HuH-7 (cell line): ENCODE results near the gene GCK.

Source experiments
- DNase-seq: peaks from one replicate; pipeline ENCODE4 v3.0.0; 2011; ENCODE audit warnings: low spot score

GCK gene

DNA sequence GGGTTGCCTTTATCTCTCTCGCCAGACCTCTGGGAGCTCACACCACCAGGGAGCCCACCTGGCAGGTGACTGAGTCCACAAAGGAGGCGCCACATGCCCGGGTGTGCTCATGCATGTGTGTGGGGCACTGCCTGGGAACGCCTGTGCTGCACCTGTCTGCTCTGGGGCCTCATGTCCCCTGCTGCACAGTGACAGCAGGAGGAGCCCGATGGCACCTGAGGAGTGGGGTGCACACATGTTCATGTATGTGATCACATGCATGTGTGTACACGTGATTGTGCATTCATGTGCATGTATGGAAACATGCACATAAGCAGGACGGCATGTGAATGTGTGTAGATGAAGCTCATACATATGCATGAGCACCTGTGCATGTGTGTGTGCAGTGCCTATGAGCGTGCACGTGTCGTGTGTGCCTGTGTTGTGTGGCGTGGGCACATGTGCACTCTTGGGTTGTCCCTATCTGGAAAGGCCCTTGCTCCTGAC, 33.6 kb upstream of the GCK start:
- no peak for DNase-seq

DNA sequence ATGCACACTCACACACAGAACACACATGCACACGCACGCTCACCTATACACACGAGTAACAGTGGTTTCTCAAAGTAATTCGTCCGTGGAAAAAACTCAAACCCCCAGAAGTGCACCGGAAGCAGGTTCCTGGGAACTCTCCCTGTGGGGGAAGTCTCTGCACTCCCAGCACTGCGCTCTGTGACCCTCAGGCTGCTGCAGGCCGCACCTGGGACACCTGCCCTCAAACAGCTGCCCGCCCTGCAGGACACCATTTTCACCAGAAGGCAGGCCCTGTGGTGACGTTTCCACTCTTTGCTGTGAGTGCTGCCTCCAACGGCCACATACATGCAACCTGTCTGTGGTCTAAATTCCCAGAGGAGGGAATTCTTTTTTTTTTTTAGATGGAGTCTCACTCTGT, 32.8 kb upstream of the GCK start:
- DNase-seq: no peak

DNA sequence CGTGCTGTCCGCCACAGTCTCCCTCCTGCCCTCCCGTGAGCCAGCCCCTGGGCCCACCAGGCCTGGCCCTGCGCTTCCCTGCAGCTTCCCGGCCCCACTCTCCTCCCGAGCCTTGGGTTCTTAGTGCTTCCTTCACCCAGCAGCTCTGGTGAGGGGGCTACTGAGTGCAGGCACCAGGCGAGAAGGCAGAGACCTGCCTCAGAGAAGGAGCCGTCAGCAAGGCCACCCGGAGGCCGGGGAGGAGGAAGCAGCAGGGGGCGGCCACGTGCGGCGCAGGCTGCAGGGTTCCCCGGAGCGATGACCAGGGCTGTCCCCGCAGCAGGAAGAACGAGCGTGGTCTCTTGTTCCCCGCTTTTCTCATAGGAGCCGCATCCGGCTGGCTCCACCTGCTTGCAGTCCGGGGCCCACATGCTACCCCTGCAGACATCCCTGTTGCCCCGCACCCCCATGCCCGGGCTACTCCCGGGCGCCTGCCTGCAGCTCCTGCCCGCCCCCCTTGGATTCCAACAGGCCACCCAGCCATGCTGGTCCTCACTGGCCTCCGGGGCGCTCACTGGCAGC, 32.1 kb upstream of the GCK start:
- peak; percentile 69 for DNase-seq

DNA sequence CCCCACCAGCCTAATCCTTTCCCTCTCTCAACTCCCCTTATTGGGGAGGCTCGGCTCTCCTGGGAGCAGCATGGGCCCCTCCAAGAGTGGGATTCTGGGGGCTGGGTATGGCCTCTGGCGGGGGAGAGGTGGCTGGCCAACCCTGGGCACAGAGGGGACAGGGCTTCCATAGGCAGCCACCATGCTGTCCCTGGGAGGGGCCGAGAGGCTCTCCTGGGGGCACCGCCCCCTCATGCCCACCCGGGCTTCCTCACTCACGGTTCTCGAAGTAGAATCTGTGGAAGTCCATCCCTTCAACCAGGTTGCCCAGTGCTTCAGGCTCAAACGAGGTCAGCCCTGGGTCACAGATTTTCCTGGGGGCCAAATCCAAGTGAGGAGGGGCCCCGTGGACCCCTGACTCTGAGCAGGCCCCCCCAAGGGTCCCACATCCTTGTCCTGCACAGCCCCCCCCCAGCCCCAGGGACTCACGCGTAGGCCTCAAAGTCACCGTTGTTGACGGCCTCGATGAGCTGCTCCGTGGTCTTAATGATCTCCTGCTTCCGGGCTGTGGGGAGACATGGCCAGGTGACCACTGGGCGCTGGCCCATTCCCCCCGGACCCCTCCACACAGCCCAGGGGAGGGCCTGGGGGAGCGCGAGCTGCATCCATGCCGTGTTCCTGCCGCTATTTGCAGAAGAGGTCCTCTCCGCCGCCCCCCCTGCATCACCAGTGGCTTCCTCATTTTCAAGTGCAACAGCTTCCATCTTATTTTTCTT, 31.3 kb upstream of the GCK start:
- no peak for DNase-seq

DNA sequence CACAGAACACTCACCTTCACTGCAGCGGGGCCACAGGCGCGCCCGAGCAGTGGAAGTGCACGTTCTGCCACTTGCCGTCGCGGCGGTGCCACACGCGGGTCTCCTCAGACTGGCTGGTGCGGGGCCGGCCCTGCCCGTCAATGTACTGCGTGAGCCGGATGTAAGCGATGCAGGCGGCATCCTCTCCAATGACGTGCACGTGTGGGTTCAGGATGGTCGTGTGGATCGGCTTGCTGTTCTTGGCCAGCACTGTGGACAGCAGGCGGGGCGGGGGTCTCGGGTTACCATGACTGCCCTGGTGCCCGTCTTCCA, 30.8 kb upstream of the GCK start:
- DNase-seq: no peak

DNA sequence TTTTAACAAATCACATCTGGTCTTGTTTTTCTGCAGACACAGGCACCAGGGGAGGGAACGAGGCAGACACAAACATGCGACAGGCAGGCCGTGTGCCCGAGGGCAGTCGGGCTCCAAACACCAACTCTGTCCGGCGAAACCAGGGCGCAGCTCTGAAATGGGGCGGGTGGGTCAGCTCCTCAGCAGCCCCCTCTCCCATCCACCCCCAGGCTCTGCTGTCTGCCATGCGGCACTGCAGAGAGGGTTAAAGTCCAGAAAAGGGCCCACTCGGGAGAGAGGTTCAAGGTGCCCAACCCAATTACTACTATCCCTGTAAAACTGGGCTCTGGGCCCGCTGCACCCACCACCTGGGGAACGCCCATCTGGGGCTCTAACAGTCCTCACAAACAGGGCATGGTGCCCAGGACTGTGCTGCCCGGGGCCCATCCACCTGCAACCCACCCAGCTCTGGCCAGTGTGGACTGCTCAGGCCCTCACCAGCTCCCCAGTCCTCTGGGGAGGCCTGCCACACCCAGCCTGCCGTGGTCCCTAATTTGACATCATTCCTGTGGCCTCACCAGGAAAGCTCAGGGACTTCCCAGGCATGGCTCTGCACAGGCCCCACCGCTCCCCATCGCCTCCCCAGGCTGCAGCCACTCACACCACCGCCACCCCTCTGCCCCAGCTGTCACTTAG, 30.3 kb upstream of the GCK start:
- DNase-seq: no peak

DNA sequence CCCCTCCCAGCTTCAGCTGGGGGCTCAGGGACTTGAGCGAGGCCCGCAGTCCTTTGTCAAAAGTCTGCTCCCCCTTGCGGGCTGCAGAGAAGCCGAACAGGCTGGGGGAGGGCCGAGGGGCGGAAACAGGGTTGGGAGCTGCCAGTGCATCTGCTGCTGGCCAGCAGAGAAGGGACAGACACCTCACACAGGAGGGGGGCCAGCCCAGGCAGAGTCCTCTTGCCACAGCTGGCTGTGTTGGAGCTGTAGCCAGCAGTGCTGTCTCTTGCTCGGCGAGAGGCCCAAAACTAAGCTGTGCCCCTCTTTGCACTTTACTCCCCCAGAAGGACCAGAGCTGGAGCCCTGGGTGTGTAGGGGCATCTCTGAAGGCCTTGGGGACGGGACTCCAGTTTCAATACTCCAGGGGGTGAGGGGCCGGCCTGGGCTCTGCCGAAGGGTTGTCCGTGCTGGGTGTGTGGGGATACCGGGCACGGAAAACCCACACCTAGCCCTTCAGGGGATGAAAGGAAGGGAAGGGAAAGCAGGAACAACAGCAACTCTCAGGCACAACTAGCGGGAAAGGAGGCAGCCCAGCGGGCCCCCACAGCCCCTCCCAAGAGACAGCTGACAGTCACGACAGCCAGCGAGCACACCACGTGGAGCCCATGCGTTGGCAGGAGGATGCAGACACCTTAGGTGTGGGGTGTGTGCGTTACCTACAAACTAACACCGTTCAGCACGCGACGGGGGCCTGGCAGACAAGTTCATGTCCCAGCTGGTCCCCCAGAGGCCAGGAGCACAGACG, 29.4 kb upstream of the GCK start:
- DNase-seq: no peak

DNA sequence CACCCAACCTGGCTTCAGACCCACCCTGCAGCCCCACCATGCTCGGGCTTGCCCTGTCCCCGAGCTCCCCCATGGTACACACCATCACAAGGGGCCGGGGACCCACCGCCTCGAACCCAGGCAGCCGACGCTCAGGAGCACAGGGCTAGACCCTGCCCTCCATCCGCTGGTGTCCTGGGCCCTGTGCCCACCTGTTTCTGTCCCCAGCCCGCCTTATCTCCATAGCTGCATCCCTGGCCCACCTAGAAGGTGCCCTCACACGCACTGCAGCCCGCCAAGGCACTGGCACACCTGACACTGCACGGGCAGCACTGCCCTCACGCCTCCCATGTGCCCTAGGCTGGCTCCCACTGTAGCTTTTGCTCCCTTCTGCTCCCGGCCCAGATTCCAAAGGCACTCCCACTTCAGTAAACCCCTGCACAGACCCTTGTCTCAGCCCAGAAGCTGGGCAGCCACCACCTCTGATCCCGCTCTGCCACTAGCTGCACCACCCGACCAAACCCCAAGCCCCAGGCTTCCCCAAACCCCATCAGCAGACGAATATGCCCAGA, 28.7 kb upstream of the GCK start:
- no peak for DNase-seq

DNA sequence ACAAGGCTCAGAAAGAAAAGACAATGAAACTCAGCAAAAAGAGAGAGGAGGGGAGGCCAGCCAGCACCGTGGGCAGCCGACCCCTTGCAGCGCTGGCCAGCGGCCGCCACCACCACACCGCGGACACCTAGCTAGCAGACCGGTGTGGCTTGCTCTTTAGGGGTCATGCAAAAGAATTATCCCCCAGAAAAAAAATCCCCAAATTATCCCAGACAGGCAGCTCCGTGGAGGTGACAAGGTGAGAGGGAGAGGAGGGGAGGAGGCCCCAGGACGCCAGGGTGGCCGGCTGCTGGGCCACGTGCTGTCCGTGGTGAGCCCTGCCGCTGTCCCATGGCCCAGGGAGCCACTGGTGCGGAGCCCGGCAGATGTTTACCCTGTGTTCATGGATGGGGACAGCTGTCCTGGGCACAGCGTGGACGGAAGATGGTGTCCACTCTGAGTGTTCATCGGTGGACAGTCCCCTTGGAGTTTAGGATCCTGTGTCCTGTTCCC, 28.0 kb upstream of the GCK start:
- no peak for DNase-seq

DNA sequence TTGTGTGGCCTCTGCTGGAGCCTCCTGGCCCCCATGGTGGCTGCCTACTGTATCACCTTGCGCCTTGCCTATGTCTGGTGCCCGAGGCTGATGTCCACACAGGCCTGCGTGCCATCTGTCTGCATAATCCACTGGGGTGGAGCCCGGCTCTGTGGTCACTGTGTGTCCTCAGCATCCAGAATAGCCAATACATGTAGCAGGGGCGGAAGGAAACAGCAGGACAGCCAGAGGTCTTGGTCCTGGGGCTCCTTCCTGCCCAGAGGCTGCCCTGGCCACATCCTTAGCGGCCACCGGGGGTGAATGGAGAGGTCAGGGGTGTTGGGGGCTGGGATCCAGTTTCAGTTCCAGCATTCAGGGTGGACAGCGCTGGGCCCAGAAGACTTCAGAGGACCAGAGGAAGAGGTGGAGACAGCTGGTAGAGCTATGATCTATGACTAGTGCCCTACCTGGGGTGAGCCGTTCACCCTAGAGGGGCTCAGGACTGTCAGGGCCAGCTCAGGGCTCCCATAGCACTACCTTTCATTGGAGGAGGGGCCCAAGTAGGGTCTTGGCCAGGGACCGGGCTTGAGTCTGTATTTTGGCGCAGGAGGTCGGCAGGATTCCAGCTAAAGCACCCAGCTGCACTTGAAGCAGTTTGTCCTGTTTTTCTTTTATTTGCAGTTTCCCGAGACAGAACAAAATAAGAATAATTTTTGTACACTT, 27.4 kb upstream of the GCK start:
- DNase-seq: no peak

DNA sequence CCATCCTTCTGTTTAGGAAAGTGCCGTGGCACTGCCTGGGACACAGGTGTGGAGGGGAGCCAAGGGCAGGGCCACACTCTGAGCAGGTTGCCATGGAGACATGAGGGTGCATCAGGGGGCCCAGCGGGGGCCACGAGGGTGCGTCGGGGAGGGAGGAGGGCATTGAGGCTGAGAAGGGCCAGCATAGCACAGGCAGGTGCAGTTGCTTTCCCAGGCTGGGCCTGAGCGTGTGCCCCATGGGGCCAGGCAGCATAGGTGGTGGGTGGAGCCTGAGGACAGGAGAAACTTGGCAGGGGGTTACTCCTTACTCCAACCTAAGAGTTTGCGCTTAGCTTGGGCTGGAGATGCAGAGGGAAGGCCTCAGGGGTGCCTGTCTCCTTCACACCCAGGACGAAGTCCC, 26.8 kb upstream of the GCK start:
- DNase-seq: no peak

DNA sequence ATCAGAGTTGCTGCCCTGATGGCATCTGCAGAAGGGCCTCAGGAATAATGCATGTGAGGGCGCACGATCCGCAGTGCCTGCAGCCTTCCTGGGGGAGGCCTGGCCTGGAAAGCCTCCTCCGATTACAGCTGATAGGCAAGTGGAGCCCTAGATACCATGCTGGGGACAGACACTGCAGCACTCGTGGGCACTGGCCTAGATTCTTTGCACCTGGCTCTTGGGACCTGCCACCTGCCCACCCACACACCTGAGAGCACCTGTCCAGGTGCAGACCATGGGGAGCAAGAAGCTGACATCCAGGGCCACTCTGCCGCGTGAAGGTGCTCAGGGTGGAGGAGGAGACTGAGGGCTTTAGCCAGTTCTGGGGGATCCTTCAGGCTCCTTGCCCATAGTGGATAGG, 26.3 kb upstream of the GCK start:
- DNase-seq: no peak

DNA sequence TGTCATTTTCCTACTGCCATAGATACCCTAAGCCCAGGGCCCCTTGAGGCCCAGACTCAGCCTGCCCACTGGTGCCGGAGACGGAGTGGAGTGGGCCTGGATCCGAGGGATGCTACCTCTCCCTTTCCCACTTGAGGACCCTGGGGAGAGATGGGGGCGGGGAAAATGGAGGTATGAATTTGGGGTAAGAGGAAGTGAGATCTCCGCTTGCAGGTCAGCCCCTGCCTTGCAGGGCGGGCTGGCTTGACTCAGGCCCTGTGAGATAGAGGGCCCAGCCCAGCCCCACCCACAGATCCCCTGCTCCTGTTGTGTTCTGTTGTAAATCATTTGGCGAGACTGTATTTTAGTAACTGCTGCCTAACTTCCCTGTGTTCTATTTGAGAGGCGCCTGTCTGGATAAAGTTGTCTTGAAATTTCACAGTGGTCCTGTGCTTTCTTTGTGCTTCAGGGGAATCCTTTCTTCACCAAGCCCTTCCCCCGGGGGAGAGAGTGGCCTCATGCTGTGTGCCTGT, 24.7 kb upstream of the GCK start:
- no peak for DNase-seq

DNA sequence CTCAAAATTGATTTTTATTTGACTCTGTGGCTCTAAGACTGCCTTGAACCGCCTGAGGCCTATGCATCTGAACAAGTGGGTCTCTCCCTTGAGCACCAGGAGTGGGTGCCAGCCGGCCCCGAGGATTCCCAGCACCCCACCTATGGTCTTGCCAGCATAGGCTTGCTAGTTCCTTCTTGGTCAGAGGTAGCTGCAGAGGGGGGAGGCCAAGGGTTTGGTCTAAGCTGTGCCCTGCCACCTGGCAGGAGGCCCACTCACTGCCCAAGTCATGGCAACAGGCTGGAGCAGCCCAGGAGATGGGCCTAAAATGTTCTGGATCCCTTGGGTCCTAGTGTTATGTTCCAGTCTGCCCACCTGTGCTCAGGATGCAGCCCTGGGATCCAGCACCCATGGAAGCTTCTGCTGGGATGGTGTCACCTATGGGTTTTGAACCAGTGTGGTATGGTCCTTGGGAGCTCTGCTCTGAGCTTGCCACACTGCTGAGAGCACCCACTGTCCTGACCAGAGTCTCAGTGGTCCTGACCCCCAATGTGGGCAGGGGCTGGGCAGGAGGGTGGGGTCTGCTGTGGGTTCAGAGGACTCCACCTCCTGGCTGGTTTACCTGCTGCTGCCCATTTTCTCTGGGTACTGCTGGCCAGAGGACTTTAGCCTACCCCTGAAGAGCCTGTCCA, 24.1 kb upstream of the GCK start:
- DNase-seq: no peak

DNA sequence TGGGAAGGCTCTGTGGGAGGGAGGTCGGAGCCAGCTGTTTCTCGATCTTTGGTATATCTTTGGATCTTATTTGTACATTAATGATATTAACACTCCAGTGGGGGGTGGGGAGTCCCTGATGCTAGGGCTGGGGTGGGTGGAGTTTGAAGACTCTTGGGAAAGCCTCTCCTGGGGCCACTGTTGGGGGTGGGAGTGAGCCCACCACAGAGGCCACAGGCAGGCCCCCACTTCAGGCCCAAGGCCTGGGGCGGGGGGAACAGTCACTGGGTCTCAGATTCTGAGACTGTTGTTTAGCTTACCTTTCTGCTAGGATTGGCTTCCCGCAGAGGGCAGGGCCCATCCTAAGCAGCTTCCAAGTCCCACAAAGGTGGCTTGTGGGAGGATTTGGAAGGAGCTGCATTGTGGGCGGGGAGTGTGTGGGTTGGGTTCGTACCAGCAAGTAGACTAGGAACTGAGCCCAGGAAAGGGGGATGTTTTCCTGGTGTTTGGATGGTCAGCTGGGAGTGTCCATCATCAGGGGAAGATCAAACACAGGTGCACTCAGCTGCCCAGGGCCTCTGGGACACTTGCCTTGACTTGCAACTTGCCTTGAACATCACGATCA, 23.4 kb upstream of the GCK start:
- no peak for DNase-seq

DNA sequence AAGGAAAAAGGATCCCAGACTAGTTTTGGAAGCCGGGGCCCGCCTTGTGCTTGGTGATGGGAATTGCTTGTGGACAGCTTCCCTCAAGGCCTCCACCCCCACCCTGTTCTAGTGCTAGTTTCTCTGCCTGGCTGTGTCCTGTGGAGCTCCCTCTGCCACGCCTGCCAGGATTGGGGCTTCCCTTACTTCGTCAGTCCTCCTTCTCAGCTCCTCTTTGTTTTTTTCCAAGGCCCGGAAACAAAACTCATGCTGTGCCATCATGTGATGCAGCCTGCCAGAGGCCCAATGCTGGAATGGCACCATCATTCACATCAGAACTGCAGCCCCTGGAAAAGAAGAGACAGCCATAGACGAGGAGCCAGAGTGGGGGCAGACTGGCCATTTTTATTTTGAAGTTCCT, 22.8 kb upstream of the GCK start:
- DNase-seq: no peak

DNA sequence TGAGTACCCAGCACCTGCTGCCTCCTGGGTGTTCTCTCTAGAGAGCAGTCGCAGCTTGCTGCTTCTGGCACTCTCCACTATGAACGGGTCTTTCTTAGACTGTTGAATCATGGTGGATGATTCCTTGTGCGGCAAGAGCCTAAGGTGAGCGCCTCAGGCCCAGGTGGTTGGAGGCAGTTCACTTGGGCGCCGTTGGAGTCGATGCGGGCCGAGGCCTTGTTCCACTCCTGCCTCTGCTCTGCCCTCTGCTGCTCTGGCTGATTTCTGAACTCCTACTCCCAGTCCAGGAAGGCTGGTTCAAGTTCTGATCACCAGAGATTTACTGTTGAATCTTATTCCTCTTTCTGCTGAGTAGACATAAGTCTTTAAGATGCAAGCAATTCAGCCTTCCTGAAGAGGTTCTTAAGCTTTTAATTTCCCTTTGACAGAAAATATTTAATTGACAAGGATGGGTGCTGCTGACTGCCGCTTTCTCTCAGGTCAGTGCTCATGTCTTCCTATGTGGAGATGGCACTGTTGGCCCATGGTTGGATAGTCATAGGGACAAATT, 22.0 kb upstream of the GCK start:
- DNase-seq: no peak

DNA sequence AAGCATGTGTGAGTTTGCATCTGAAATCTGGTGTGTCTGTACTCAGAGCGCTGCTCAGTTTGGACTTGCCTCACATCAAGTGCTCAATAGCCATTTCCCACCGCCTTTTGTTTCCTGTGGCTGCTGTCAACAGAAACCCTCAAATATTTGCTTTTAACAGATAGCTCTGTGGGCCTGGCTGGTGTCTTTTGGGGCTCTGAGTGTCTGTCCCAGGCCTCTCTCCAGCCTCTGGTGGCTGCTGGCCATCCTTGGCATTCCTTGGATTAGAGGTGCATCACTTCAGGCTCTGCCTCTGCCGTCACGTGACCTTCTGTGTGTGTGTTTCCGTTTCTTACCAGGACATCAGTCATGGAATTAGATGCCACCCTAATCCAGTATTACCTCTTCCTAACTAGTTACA, 20.9 kb upstream of the GCK start:
- no peak for DNase-seq

DNA sequence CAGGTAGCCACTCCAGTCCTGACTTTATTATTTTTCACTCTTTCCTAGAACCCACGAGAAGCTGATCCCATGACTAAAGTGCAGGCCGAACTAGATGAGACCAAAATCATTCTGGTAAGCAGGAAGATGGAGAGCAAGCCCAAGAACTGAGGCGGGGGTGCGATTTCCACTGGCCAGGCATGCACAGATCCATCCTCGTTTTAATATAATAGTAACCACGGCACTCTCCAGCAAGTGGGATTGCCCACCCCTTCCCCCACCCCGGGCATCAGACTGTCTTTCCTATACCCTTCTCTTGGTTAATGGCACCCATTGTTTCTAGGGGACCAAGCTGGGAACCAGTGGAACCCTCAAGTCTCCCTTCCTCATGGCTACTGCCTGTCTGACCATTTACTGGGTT, 18.8 kb upstream of the GCK start:
- no peak for DNase-seq

DNA sequence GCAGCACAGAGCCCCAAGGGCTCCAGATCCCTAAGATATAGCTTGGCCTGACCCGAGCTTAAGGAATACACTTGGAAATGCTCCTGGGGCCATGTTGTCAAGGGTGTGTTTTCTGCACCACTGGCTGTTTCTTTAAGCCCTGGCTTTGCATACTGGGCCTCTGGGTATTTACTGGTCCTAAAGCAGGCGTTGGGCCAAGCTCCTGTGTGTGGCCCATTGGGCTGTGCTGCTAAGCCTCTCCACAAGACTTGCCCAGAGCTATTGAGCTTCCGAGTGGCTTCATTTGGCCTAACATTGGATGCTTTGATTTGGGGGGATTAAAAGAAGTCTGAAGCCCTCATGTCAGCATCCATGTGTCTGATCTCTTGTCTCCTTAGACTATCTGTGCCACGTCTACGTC, 16.8 kb upstream of the GCK start:
- DNase-seq: no peak
